ACC112 (cell line): Measurements from ENCODE around the gene PRSS22.

Source experiments
- H2AFZ ChIP-seq: fragments of 200-600 bp; sonication (generic); one replicate; pipeline ENCODE4 v1.6.0; 2017; ENCODE audit warnings: antibody characterized with exemption, low read length; ENCODE audit not compliant: unreplicated experiment
- H3K27ac ChIP-seq: fragments of 200-600 bp; sonication (generic); 2 replicates; pipeline ENCODE4 v1.5.1; 2014; ENCODE audit warnings: low read depth, mild to moderate bottlenecking, antibody characterized with exemption, low read length, moderate library complexity
- H3K27me3 ChIP-seq: fragments of 200-600 bp; sonication (generic); 2 replicates; pipeline ENCODE4 v1.6.1; 2014; ENCODE audit warnings: mild to moderate bottlenecking, antibody characterized with exemption, low read length, moderate library complexity, mixed read lengths; ENCODE audit not compliant: insufficient read depth
- H3K36me3 ChIP-seq: fragments of 200-600 bp; sonication (generic); 2 replicates; pipeline ENCODE4 v1.6.1; 2016; ENCODE audit warnings: mild to moderate bottlenecking, antibody characterized with exemption, low read length, moderate library complexity, mixed read lengths; ENCODE audit not compliant: insufficient read depth
- H3K4me1 ChIP-seq: fragments of 200-600 bp; sonication (generic); one replicate; pipeline ENCODE4 v1.6.1; 2016; ENCODE audit warnings: low read length, mixed read lengths; ENCODE audit not compliant: insufficient read depth, unreplicated experiment, control insufficient read depth
- H3K4me3 ChIP-seq: fragments of 200-600 bp; sonication (generic); 2 replicates; pipeline ENCODE4 v1.5.1; 2014; ENCODE audit warnings: mild to moderate bottlenecking, low read depth, low read length
- H3K79me2 ChIP-seq: fragments of 200-600 bp; sonication (generic); one replicate; pipeline ENCODE4 v1.6.0; 2016; ENCODE audit warnings: low read length; ENCODE audit not compliant: control insufficient read depth, unreplicated experiment, insufficient read depth

PRSS22 gene

GRCh38 chr16:2835638-2836493 is 22.1 kb downstream of the PRSS22 start:
- H3K4me1 ChIP-seq: peaks cover 13% of the 10 kb centered on the region
- peak overlapping the region; percentile 42; the same call in 1 of the 2 replicates for H3K27ac ChIP-seq
- H3K36me3 ChIP-seq: no peaks in the 10 kb centered on the region
- H3K4me3 ChIP-seq: no peak overlapping the region
- H3K79me2 ChIP-seq: no peaks in the 10 kb centered on the region
- H2AFZ ChIP-seq: no peak overlapping the region
- no peaks in the 10 kb centered on the region for H3K27me3 ChIP-seq

DNA sequence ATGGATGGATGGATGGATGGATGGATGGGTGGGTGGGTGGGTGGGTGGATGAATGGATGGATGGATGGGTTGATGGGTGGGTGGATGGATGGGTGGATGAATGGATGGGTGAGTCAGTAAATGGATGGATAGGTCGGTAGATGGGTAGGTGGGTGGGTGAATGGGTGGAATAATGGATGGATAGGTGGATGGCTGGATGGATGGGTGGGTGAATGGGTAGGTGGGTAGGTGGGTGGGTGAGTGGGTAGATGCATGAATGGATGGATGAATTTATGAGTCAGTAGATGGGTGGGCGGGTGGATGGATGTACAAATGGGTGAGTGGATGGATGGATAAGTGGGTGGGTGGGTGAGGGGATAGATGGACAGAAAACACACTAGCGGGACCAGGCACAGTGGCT is 23.0 kb downstream of the PRSS22 start:
- Histone ChIP-seq H3K27me3 (no peaks in the 10 kb centered on the region), H3K79me2 (no peaks in the 10 kb centered on the region), H3K4me1 (peaks cover 17% of the 10 kb centered on the region), H3K36me3 (no peaks in the 10 kb centered on the region), H3K27ac (no peak overlapping the region), H2AFZ (no peak overlapping the region), H3K4me3 (no peak overlapping the region)

DNA sequence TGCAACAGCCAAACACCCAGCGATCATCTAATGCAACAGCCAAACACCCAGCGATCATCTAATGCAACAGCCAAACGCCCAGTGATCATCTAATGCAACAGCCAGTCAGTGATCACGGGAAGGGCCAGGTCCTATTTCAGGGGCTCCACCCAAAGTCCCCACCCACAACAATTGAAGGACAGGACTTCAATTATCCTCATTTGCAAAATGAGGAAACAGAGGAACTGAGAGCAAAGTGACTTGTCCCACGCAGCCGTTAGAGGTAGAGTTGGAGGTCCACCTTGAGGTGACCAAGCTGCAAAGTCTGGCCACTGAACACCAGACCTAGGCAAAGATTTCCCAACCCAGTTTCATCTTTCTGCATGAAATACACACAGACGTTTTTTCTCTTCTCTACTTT is 24.2 kb downstream of the PRSS22 start:
- Histone ChIP-seq H3K4me1 (peaks cover 20% of the 10 kb centered on the region), H3K79me2 (no peaks in the 10 kb centered on the region), H3K36me3 (no peaks in the 10 kb centered on the region), H3K27ac (no peak overlapping the region), H3K4me3 (no peak overlapping the region), H3K27me3 (no peaks in the 10 kb centered on the region), H2AFZ (no peak overlapping the region)

- H3K36me3 ChIP-seq: no peaks in the 10 kb centered on the region
- no peaks in the 10 kb centered on the region for H3K27me3 ChIP-seq
- H2AFZ ChIP-seq: no peak overlapping the region
- no peak overlapping the region for H3K4me3 ChIP-seq
- peaks cover 19% of the 10 kb centered on the region for H3K4me1 ChIP-seq
- no peak overlapping the region for H3K27ac ChIP-seq
- no peaks in the 10 kb centered on the region for H3K79me2 ChIP-seq
Measured at GRCh38 chr16:2831203-2831602, 26.8 kb downstream of the PRSS22 start.

DNA sequence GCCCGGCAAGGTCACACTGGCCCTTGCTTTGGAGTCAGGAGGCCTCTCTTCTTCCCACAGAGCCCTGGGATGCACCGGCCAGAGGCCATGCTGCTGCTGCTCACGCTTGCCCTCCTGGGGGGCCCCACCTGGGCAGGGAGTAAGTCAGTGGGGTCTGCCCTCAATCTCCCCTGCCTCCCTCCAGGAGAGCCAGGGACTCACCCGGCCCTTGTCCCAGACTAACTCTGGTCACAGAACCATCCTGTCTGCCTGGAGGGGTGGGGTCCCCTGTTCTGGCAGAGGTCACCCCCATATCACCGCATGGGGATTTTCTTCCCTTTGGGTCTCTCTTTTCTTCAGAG is 27.6 kb downstream of the PRSS22 start:
- no peak overlapping the region for H3K27ac ChIP-seq
- no peaks in the 10 kb centered on the region for H3K27me3 ChIP-seq
- peaks cover 10% of the 10 kb centered on the region for H3K4me1 ChIP-seq
- H3K4me3 ChIP-seq: peak overlapping the region; percentile 49; the same call in 1 of the 2 replicates
- no peaks in the 10 kb centered on the region for H3K79me2 ChIP-seq
- H3K36me3 ChIP-seq: no peaks in the 10 kb centered on the region
- peak overlapping the region; percentile 15 for H2AFZ ChIP-seq

DNA sequence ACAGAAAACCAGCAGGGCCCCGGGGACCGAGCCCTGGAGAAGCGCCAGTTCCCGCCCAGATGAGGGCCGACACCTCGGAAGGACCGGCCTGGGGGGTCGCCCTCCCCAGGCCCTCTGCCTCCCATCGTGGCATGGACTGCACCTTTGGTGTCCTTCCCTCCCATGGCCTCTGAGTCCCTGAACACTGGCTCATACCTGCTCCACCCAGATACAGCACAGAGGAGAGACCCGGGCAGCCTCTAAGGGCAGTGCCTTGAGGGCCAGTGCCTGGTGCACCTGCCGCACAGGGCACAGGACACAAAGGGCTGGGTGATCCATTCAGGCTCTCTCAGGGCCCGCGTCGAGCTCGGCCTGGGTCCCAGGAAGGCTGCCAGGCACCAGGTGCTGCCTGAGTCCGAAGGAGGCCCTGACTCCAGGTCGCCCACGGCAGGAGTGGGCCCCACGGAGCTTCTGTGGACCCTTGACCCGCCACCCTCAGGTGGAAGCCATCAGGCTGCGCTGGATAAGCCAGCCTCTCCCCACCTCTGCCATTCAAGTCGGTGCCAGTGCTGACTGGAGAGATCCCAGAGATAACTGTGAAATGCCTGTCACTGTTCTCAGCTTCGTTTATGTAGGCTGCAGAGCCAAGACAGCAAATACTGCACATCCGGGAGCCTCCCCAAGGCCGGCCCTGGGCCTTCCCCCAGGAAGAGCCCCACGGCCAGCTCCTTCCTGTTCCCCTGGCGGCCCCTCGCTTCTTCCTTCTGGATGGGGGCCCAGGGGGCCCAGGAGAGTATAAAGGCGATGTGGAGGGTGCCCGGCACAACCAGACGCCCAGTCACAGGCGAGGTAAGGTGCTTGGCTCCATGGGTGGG is 28.2 kb downstream of the PRSS22 start, which contains the start of gene ZG16B:
ZG16B (plus strand) TSS at position 803 of the 854 bp plus-strand sequence. CDS start 139 bp downstream, outside the sequence.
- Histone ChIP-seq H3K4me3 (peak within 1 kb of the TSS; percentile 49; the same call in 1 of the 2 replicates), H2AFZ (peak within 1 kb of the TSS; percentile 15), H3K36me3 (no peaks in the 10 kb centered on the region), H3K27me3 (no peaks in the 10 kb centered on the region), H3K27ac (no peak within 1 kb of the TSS), H3K4me1 (peaks cover 7% of the 10 kb centered on the region), H3K79me2 (no peaks in the 10 kb centered on the region)

GRCh38 chr16:2828876-2829430 is 29.0 kb downstream of the PRSS22 start:
- Histone ChIP-seq H3K27ac (no peak overlapping the region), H3K4me3 (no peak overlapping the region), H3K79me2 (no peaks in the 10 kb centered on the region), H3K27me3 (no peaks in the 10 kb centered on the region), H3K36me3 (no peaks in the 10 kb centered on the region), H3K4me1 (peaks cover 7% of the 10 kb centered on the region), H2AFZ (no peak overlapping the region)

GRCh38 chr16:2828521-2828840 is 29.5 kb downstream of the PRSS22 start:
- H3K79me2 ChIP-seq: no peaks in the 10 kb centered on the region
- no peak overlapping the region for H3K4me3 ChIP-seq
- H3K36me3 ChIP-seq: no peaks in the 10 kb centered on the region
- no peak overlapping the region for H3K27ac ChIP-seq
- no peaks in the 10 kb centered on the region for H3K27me3 ChIP-seq
- no peak overlapping the region for H2AFZ ChIP-seq
- H3K4me1 ChIP-seq: peaks cover 7% of the 10 kb centered on the region

DNA sequence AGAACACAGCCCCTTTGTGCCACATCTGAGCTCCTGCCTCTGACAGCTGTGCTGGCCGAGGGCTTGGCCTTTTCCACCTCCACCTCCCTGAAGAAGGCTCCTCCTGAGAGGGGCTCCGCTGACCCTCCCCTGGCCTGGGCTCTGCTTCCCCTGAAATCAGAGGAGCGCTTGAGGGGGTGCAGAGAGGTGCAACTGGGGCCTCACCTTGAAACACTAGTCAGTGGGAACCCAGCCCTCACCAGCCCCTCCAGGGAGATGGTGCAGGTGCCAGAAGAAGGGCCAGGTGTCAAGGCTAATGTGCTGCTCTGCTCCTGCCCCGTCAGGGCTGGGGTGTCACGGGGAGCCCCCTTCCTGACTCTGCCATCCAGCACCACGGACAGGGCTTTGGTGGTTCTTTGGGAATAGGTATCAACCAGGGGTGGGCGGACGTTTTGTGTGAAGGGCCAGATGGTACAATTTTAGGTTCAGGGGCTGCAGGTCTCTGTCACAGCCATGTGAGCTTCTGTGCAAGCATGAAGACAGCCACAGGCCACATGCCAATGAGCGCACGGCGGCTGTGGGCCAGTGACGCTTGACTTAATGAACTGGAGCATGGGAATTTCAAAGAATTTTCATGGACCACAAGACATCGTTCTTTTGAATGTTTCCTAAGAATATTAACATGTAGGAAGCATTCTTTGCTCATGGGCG is 30.0 kb downstream of the PRSS22 start:
- H3K27ac ChIP-seq: no peak overlapping the region
- H2AFZ ChIP-seq: no peak overlapping the region
- H3K27me3 ChIP-seq: no peaks in the 10 kb centered on the region
- H3K4me1 ChIP-seq: peaks cover 7% of the 10 kb centered on the region
- H3K4me3 ChIP-seq: no peak overlapping the region
- no peaks in the 10 kb centered on the region for H3K36me3 ChIP-seq
- H3K79me2 ChIP-seq: no peaks in the 10 kb centered on the region

DNA sequence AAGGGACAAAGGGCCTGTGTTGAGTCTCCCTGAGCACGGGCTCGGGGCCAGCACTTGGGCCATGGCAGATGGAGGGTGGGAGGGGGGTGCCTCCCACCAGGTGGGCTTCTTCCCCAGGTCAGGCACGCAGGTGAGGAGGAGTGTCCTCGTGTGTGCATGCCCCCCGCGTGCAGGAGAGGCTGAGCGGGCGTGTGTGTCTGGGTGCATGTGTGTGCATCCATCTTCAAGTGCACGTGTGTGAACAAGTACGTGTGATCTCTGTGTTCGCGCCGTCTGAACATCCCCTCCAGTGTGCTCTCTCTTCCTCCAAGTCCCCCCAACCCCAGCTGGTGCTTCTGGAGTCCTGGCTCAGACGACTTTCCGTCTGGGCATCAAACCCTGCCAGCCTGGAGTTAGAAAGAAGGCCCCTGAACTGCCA is 30.6 kb downstream of the PRSS22 start:
- H2AFZ ChIP-seq: no peak overlapping the region
- no peak overlapping the region for H3K4me3 ChIP-seq
- no peaks in the 10 kb centered on the region for H3K79me2 ChIP-seq
- H3K36me3 ChIP-seq: no peaks in the 10 kb centered on the region
- no peak overlapping the region for H3K27ac ChIP-seq
- H3K27me3 ChIP-seq: no peaks in the 10 kb centered on the region
- peaks cover 7% of the 10 kb centered on the region for H3K4me1 ChIP-seq
